ENCODE results near the gene TFE3.
A peak's percentile ranks its signal among the peaks of the same experiment; 100 is the strongest.

TFE3 gene

GRCh38 chrX:49061490-49061889 lies 18.3 kb upstream of the TFE3 start:
- DNase-seq (ENCODE audit: low read depth, low spot score) = no peak

- no peak for DNase-seq (ENCODE audit: low read depth, low spot score)
Measured at GRCh38 chrX:49060914-49061313, 17.8 kb upstream of the TFE3 start.

- no peak for DNase-seq (ENCODE audit: low read depth, low spot score)
Measured at GRCh38 chrX:49059681-49060085, 16.5 kb upstream of the TFE3 start.

- no peak for DNase-seq (ENCODE audit: low read depth, low spot score)
Measured at GRCh38 chrX:49059201-49059600, 16.0 kb upstream of the TFE3 start.

GRCh38 chrX:49058794-49059193 lies 15.6 kb upstream of the TFE3 start, which contains the start of gene CCDC120:
Gene CCDC120, plus strand, starts transcription at chrX:49058999. Its CDS starts 3,043 bp downstream, at chrX:49062042.
- DNase-seq (ENCODE audit: low read depth, low spot score) = no peak

GRCh38 chrX:49054073-49054762 lies 11.1 kb upstream of the TFE3 start:
- DNase-seq (ENCODE audit: low read depth, low spot score) = no peak

- peak; percentile 26 for DNase-seq (ENCODE audit: low read depth, low spot score)
Measured at GRCh38 chrX:49053223-49054072, 10.3 kb upstream of the TFE3 start.

- no peak for DNase-seq (ENCODE audit: low read depth, low spot score)
Measured at GRCh38 chrX:49043987-49044281, 777 bp upstream of the TFE3 start.

GRCh38 chrX:49042581-49043219 lies 457 bp downstream of the TFE3 start:
- DNase-seq (ENCODE audit: low read depth, low spot score) = no peak

GRCh38 chrX:49041744-49042580 lies 1.2 kb downstream of the TFE3 start:
- DNase-seq (ENCODE audit: low read depth, low spot score) = no peak

- no peak for DNase-seq (ENCODE audit: low read depth, low spot score)
Measured at GRCh38 chrX:49040376-49040955, 2.7 kb downstream of the TFE3 start.

GRCh38 chrX:49039598-49040375 lies 3.4 kb downstream of the TFE3 start:
- DNase-seq (ENCODE audit: low read depth, low spot score) = no peak

GRCh38 chrX:49037883-49038475 lies 5.2 kb downstream of the TFE3 start:
- no peak for DNase-seq (ENCODE audit: low read depth, low spot score)

- no peak for DNase-seq (ENCODE audit: low read depth, low spot score)
Measured at GRCh38 chrX:49030283-49030682, 12.9 kb downstream of the TFE3 start.

- DNase-seq (ENCODE audit: low read depth, low spot score) = no peak
Measured at GRCh38 chrX:49029876-49030275, 13.3 kb downstream of the TFE3 start.

GRCh38 chrX:49019599-49020249 lies 23.4 kb downstream of the TFE3 start:
- no peak for DNase-seq (ENCODE audit: low read depth, low spot score)

GRCh38 chrX:49019050-49019449 lies 24.1 kb downstream of the TFE3 start:
- DNase-seq (ENCODE audit: low read depth, low spot score) = no peak

- no peak for DNase-seq (ENCODE audit: low read depth, low spot score)
Measured at GRCh38 chrX:49003696-49004095, 39.5 kb downstream of the TFE3 start.

GRCh38 chrX:49002091-49002935 lies 40.8 kb downstream of the TFE3 start, which contains the start of gene GRIPAP1:
Gene GRIPAP1, minus strand, starts transcription at chrX:49002264. Its CDS starts 35 bp downstream, at chrX:49002229.
- peak; percentile 37 for DNase-seq (ENCODE audit: low read depth, low spot score)
